Kidney epithelial cell (primary cell): ENCODE data around the gene SRSF3. TPM values are rescaled to one million over a fixed set of nuclear protein-coding genes. Genes with fewer than 3 reads are reported as not detected.
A peak's percentile ranks its signal among the peaks of the same experiment; 100 is the strongest.

Source experiments
- DNase-seq: peaks from one replicate; pipeline ENCODE4 v3.0.0-alpha.2; 2010; ENCODE audit warnings: low read depth
- H3K27me3 ChIP-seq: 2 replicates; pipeline ENCODE4 v1.6.0; 2011; ENCODE audit warnings: low read length; ENCODE audit not compliant: control insufficient read depth, insufficient read depth
- H3K36me3 ChIP-seq: 2 replicates; pipeline ENCODE4 v1.5.1; 2011; ENCODE audit warnings: low read length; ENCODE audit not compliant: control insufficient read depth, insufficient read depth
- H3K4me3 ChIP-seq: 2 replicates; pipeline ENCODE4 v1.5.1; 2011; ENCODE audit warnings: low read depth, mild to moderate bottlenecking, control low read depth, low read length
- CTCF ChIP-seq: IDR thresholded peaks from 2 replicates; pipeline ENCODE4 v1.5.1; 2011; ENCODE audit warnings: mild to moderate bottlenecking, moderate library complexity, low read length, control low read depth, inconsistent platforms; ENCODE audit not compliant: insufficient read depth, poor library complexity, severe bottlenecking
- total RNA-seq: library from RNA; depleted of rRNA; stranded (reverse); fragments of >200 nt; gene quantifications from 2 replicates; pipeline ENCODE4 v1.2.3, GENCODE V29; 2015

Gene SRSF3
- total RNA-seq, 1 donor from 2014 or later, result 177 TPM

- Histone ChIP-seq H3K27me3 (no peaks in the 10 kb centered on the region), H3K4me3 (no peak overlapping the region), H3K36me3 (peaks cover 2% of the 10 kb centered on the region)
- TF ChIP-seq CTCF, result no peak
- no peak for DNase-seq
These were observed 19.2 kb downstream of the SRSF3 start for GRCh38 chr6:36613200-36613995.

DNA sequence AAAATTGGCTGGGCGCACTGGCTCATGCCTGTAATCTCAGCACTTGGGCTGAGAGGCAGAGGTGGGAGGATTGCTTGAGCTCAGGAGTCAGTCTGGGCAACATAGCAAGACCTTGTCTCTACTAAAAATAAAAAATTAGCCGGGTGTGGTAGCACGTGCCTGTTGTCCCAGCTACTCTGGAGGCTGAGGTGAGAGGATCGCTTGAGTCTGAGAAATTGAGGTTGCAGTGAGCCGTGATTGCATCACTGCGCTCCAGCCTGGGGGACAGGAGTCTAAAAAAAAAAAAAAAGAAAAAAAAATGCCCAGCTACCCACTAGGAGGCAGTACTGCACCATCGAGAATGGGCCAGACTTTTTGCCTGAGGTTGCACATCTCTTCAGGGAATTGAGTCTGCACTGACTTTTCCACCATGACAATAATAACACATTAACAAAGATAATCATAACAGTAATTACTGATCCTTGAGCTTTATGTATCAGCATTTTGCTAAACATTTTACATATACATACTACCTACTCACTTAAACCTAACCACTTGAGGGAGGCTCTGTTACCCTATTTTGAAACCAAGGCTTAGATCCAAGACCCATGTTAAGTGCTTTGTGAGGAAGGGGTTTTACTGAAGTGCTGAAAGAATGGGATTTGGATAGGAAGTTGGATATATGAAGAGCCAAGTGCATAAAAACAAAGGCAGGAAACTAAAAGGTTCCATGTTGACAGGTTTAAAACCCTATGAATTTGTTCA is 21.0 kb downstream of the SRSF3 start:
- peak; percentile 79 for TF ChIP-seq CTCF
- Histone ChIP-seq H3K4me3 (no peak overlapping the region), H3K36me3 (peaks cover 2% of the 10 kb centered on the region), H3K27me3 (no peaks in the 10 kb centered on the region)
- DNase-seq, result no peak

GRCh38 chr6:36616893-36617521 is 22.8 kb downstream of the SRSF3 start:
- H3K36me3 ChIP-seq, result no peaks in the 10 kb centered on the region
- DNase-seq, result no peak
- TF ChIP-seq CTCF, result no peak
- no peaks in the 10 kb centered on the region for H3K27me3 ChIP-seq
- no peak overlapping the region for H3K4me3 ChIP-seq

DNA sequence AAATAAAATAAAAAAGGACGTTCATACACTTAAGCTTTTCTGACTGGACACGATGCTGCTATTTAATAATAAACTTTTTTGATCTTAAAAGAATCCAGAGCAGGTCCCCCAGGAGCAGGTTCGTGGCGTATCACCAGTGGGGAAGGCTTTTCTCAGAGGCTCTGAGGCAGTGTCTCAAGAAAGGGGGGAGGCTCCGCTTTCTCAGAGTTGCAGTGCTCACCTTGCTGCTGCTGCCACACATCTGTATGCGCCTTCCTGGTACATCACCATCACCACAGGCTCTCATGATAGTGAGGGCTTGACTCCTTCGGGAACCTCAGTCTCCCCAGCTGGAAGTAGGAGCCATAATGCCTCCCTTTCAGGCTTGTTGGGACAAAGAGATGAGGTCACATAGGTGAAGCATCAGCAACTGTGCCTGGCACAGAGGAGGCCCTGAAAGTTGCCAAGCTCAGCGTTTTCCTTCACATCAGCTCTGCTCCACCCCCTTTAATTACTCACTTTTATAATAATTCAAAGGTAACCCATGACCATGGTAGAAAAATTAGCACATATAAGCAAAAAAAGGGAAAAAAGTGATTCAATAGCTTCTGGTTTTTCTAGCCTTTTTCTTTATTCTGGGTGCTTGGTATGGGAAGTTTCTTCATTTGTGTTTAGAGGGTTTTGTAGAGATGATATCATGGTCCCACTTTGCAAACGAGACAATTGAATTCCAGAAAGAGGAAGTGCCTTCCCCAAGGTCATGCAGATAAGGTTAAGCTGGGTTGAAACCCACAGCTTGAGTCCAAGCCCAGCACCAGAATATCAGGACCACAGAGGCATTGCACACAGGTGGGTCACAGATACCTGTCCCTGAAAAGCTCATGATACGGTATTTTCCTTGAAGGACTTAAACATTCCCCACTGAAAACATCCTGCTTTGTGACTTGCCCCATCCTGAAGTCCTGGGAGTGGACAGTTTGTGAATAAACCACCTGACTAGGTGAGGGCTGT is 24.5 kb downstream of the SRSF3 start:
- H3K4me3 ChIP-seq, result no peak overlapping the region
- no peak for TF ChIP-seq CTCF
- H3K27me3 ChIP-seq, result no peaks in the 10 kb centered on the region
- H3K36me3 ChIP-seq, result no peaks in the 10 kb centered on the region
- no peak for DNase-seq

DNA sequence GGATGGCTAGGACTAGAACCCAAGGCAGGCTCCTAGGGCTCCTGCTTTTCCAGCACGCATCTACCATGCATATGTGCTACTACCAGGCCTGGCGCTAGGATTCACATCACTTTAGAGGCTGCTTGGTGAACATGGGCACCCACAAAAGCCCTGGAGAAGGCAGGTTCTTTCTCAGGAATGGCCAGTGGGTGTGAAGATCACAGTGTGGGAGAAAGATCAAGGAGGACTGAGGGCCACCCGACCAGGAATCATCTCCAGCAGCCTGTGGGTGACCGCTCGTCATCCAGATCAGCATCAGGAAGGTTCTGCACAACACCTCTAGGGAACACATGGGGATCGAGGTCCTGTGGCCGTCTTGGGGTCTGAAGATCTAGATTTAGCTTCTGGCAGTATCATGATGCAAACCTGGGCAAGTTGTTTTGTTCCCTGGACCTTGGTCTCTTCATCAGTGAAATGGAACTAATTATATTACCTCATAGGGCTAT is 27.3 kb downstream of the SRSF3 start:
- H3K4me3 ChIP-seq, result no peak overlapping the region
- no peaks in the 10 kb centered on the region for H3K27me3 ChIP-seq
- no peak for TF ChIP-seq CTCF
- no peak for DNase-seq
- no peaks in the 10 kb centered on the region for H3K36me3 ChIP-seq
